HG03159 (cell line): ENCODE results near the gene NLGN1.
A peak's percentile ranks its signal among the peaks of the same experiment; 100 is the strongest.
"Not testable (repeated sequence)": the region's sequence is repeated elsewhere in the genome, so short reads cannot be mapped to it uniquely, and the experiment has no call there.

Source experiments
- ATAC-seq: cut with Tn5 transposase; IDR thresholded peaks from one replicate; pipeline ENCODE4 v1.9.1; 2021; ENCODE audit warnings: mild to moderate bottlenecking, moderate library complexity; ENCODE audit not compliant: unreplicated experiment

The NLGN1 gene

GRCh38 chr3:173429076-173429475, 31.5 kb downstream of the NLGN1 start:
- no peak for ATAC-seq

- ATAC-seq, result no peak
These were observed 32.0 kb downstream of the NLGN1 start for GRCh38 chr3:173429527-173429926.

- no peak for ATAC-seq
These were observed 33.0 kb downstream of the NLGN1 start for GRCh38 chr3:173430576-173430975.

DNA sequence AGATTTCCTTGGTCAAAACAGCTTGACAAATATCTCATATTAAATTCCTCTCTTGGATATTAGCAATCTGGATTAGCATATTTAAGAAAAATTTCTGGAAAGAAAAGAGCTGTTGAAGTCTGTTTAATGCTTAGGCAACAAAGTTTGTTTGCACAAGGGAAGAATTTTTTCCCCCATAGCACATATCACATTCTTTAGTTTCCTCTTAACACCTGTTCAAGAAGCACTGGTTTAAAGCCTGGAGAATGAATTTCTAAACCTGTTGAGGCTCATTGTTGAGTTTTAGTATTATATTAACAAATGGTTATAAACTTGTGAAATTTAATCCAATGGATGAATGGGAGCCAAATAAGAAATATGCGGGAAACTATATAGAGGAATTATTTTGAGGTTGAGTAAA, 41.5 kb downstream of the NLGN1 start:
- no peak for ATAC-seq

DNA sequence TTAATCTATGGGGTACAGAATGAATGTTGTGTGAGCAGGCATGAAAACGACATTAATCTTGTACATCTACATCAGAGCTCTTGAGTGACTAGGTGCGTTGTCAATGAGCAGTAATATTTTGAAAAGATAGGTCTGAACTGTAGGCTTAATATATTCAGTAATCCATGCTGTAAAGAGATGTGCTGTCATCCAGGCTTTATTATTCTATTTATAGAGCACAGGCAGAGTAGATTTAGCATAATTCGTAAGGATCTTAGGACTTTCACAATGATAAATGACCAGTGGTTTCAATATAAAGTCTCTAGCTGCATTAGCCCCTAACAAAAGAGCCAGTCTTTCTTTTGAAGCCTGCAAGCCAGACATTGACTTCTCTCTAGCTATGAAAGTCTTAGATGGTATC, 43.0 kb downstream of the NLGN1 start:
- ATAC-seq, result no peak

- not testable (repeated sequence) for ATAC-seq
These were observed 54.0 kb downstream of the NLGN1 start for GRCh38 chr3:173451561-173451960.

DNA sequence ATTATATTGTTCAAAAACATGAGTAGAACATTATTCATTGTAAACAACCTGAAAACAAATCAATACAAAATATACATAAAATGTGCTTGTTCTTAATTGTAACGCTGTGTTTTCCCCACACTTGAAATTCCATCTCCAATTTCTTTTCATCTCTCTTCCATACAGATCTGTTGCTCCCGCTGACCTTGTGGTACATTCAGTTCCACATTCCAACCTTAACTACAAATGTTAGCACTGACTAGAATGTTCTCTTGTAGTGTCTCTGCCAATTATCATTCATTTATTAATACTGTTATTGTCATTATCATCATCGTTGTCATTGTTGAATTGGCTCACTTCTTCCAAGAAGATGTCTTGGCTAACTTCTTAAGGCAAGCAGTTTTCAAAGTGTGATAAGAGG, 65.7 kb downstream of the NLGN1 start:
- no peak for ATAC-seq

GRCh38 chr3:173465112-173465511, 67.6 kb downstream of the NLGN1 start:
- ATAC-seq, result no peak

DNA sequence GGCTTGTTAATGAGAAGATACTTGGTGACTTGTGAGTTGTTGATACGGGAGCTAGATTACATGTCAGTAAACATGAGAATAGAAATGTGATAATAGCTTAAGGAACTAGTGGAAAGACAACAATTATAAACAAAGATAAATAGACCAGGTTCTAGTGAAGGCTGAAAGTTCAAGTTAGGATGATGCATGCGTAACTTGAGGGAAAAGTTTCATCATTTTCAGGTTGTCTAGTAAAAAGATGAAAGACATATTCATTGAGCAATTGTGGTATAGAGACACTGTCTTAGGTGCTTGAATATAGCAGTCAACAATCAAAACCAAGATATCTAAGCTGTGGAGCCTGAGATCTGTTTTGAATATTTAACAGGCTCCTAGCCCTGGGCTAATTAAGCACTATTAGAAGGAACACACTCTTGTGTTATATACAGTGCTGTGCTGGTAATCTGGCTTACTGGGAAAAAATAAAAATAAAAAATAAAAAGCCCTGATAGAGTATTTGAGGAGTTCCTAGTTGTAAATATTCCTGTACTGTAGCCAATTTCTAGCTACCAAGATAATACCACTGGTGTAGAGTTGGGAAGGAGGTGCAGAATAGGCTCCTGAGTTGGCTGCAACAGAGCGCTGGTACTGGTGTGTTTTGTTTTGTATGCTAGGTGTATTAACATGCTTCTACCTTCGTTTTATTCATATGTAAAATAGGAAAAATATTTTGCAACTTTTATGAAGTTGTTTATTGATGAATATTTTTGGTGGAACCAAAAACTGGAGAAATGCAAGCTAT, 68.5 kb downstream of the NLGN1 start:
- ATAC-seq, result no peak

- ATAC-seq, result no peak
These were observed 70.0 kb downstream of the NLGN1 start for GRCh38 chr3:173467501-173467900.

GRCh38 chr3:173473237-173473636, 75.7 kb downstream of the NLGN1 start:
- ATAC-seq, result no peak

- no peak for ATAC-seq
These were observed 81.8 kb downstream of the NLGN1 start for GRCh38 chr3:173479301-173479700.

GRCh38 chr3:173501931-173502489, 104.5 kb downstream of the NLGN1 start:
- no peak for ATAC-seq

- no peak for ATAC-seq
These were observed 105.5 kb downstream of the NLGN1 start for GRCh38 chr3:173502983-173503568.

DNA sequence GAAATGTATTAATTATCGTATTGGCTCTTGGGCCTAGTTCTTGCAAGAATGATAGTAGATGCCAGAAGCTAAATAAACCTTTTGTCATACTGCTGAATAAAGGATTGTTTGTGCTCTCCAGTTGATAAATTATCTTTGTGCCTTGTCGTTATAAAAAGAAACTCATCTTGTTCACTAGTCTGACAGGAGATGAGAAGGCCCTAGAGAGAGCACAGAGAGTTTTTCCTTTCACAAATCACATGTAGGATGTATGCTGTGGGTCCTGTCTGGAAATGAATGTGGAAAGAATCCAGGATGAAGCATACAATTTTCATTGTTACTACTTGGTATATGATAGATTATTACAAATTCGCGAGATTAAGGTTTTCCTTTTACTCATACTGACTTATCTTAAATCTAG, 113.0 kb downstream of the NLGN1 start:
- no peak for ATAC-seq

DNA sequence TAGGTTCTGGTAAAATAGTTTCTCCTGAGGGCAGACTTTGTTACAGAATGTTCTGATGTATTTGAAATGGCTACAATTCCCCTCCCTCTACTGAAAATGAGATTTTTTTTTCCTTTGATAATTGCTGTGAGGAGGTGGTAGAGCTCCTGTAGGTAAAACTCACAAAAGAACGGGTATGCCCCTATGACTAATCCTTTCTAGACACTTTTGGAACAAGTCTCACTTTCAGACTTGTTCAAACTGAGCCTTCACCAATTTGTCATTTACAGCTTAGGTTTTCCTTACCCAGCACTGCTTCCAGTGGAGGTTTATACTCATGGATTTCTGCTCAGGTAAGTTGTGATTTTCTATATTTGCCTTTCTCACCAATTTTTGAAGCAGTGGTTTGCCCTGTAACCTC, 115.6 kb downstream of the NLGN1 start:
- ATAC-seq, result peak; percentile 49

DNA sequence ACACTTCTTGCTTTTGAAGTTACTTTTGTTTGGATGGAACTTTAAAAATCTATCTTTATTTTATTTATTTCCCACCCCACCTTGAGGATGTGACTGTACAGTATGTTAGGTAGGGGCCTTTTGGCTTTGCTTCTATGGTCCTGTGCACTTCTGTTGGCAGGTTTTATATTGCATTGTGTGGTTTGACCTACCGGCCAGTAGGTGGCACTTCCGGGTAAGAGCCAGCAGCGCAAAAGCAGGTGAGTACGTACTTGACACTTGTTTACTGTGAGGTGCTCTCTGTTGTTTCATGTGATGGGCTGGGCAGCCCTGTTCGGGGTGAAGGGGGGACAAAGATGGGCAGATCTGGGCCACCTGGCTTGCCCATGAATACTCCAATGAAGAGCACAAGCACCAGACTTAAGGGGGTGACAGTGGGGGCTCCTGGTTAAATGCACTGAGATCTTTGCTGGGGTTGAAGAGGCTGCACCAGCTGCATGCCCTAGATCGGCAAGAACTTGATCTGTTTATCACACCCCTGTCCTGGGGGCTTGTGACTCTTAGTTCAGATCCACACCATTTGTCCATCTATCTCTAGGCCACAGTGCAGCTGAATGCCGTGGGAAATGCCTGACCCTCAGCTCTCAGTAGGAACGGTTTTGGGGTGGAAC, 131.6 kb downstream of the NLGN1 start:
- ATAC-seq, result peak; percentile 99

DNA sequence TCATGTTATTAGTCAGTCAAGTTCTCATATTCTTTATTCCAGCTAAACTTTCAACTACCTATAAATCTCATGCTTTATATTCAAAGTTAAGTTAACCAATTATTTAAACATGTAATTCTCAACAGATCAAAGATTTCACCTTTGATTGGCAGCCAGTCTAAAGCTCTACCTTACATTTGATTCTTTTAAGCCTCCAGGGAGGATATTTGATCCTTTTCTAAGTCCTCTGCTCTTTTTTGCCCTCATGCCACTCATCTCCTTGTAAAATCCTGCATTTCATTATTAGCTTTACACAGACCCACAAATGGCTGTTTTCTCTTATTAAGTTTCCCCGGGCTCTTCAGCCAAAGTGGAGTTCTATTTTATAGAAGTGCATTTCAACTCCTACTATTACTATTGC, 134.1 kb downstream of the NLGN1 start:
- no peak for ATAC-seq

DNA sequence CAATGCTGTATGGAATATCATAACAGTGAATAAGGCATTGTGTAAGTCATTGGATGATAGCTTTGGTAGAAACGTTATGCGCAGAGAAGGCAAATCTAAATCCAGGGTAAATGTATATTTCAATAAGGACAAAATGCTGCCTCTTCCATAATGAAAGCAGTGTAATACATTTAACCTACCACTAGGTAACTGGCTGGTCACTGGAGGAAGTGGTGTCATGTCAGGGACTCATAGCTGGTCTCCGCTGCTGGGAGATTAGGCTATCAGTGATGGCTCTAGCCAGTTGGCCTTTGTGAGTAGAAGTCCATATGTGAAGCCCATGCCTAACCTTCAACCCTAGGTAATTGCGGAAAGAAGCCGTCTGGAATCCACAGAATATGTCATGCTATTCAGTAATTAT, 140.9 kb downstream of the NLGN1 start:
- peak; percentile 66 for ATAC-seq

GRCh38 chr3:173545590-173545989, 148.0 kb downstream of the NLGN1 start:
- ATAC-seq, result not testable (repeated sequence)

DNA sequence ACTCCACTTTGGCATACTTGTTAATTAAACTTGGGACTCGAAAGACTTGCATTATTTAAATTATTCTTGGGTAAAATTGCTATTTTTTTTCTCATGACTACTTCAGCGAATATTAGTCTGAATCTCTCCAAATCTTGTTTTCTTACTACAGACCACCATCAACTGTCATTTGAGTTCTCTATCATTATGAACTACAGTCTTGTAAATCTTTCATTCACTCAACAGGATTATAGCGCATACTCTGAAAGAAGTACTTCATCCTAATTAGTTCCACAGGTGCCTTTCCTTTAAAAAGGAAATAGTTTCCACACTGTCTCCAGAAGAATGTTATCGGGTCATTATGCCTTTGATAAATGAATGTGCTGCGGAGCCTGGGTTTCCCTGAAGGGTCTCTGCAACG, 149.5 kb downstream of the NLGN1 start:
- no peak for ATAC-seq

GRCh38 chr3:173548261-173548660, 150.7 kb downstream of the NLGN1 start:
- no peak for ATAC-seq
